ENCODE data around the gene EVX1.

Gene EVX1

GRCh38 chr7:27249724-27250556, 7.3 kb downstream of the EVX1 start:
- DNase-seq (ENCODE audit: low read depth): no peak

- no peak for DNase-seq (ENCODE audit: low read depth)
Observed at GRCh38 chr7:27250557-27251070, 8.0 kb downstream of the EVX1 start.

- no peak for DNase-seq (ENCODE audit: low read depth)
Observed at GRCh38 chr7:27251136-27251651, 8.6 kb downstream of the EVX1 start.

- DNase-seq (ENCODE audit: low read depth): no peak
Observed at GRCh38 chr7:27251652-27252590, 9.3 kb downstream of the EVX1 start.

DNA sequence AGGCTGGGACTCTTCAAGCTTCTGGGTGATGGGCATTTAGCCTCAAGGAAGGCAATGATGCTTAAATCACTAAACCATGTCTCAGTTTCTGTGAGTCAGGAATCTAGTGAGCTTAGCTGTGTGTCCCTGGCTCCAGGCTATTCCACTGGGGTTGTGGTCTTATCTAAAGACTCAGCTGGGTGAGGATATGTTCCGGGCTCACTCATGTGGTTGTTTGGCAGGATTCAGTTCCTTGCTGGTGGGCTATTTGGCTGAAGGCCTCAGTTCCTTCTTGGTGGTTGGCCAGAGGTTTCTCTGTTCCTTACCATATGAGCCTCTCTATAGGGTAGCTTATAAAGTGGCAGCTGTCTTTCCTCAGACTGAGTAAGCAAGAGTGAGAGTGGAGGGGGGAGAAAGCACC, 12.0 kb downstream of the EVX1 start:
- DNase-seq (ENCODE audit: low read depth): no peak

- no peak for DNase-seq (ENCODE audit: low read depth)
Observed at GRCh38 chr7:27260211-27260610, 17.6 kb downstream of the EVX1 start.

GRCh38 chr7:27262121-27262520, 19.5 kb downstream of the EVX1 start:
- no peak for DNase-seq (ENCODE audit: low read depth)

- DNase-seq (ENCODE audit: low read depth): no peak
Observed at GRCh38 chr7:27263781-27264180, 21.2 kb downstream of the EVX1 start.

DNA sequence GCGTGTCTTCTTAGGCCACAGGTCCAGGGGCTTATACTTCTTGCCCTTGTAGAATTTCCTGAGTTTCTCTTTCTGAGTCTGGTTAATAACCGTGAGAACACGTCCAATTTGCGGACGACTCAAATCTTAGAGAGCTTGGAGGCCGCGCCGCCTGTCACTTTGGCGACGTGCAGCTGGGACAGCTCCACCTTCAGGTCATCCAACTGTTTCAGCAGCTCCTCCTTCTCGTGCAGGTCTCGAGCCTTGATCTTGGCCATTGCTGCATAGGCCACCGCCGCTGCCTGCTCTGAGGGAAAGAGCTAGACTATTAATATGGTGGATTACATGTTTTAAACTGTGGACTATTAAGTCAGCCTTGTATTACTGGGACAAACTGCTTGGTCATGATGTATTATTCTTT, 26.9 kb downstream of the EVX1 start:
- no peak for DNase-seq (ENCODE audit: low read depth)

DNA sequence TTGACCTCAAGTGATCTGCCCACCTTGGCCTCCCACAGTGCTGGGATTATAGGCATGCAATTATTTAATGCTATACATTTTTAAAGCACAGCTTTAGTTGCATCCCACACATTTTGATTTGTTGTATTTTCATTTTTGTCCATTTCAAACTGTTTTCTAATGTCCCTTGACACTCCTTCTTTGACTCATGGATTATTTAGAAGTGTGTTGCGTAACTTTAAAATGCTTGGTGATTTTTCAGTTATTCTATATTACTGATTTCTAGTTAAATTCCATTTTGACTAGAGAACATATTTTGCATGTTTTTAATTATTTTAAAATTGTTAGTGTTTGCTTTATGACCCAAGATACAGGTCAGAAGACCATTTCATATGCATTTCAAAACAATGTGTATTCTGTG, 28.8 kb downstream of the EVX1 start:
- DNase-seq (ENCODE audit: low read depth): no peak

GRCh38 chr7:27277628-27278027, 35.0 kb downstream of the EVX1 start:
- DNase-seq (ENCODE audit: low read depth): no peak

- no peak for DNase-seq (ENCODE audit: low read depth)
Observed at GRCh38 chr7:27283558-27283957, 41.0 kb downstream of the EVX1 start.

- no peak for DNase-seq (ENCODE audit: low read depth)
Observed at GRCh38 chr7:27295236-27295635, 52.6 kb downstream of the EVX1 start.

GRCh38 chr7:27297356-27297755, 54.8 kb downstream of the EVX1 start:
- no peak for DNase-seq (ENCODE audit: low read depth)
